Activated CD8-positive, alpha-beta memory T cell treated with anti-CD3 and anti-CD28 coated beads, Interleukin-2, amount 50 U/mL, for 24 hours (primary cell): ENCODE data around the gene ABCC8.

Experiments
- DNase-seq: peaks from one replicate; pipeline ENCODE4 v3.0.0-alpha.2; 2020; ENCODE audit errors: extremely low read depth

ABCC8 gene

DNA sequence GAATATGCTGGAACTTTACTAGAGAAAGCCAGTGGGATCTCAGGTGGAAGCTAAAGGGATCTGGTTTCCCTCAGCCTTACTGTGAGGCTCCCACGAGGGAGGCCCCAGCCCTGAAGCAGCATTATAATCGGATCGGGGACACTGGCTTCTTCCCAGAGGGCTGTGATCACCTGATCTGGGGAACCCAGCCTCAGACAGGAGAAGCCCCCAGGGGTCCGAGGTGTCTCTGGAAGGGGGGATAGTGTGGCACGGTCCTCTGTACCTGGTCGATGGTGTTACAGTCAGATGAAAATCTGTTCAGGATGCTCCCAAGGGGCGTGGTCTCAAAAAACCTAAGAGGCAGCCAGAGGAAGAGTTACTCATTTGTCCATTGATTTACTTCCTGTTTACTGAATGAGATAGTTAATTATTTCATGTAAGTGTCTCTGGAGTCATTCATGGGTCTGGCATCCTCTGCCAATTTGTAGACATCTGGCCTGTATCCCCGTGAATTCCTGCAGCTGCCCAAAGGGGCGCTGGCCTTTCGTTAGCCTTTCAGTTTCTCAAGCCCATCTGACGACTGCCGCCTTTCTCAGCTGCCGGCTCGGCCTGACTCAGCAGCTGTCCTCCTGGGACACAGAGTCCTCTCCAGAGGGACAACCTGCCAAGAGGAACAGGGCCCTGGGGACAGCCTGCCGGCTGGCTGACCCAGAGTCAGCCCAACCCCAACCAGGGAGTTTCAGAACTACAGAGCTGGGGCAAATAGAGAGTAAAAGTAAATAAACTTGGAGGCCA, 71.2 kb downstream of the ABCC8 start:
- DNase-seq: no peak

DNA sequence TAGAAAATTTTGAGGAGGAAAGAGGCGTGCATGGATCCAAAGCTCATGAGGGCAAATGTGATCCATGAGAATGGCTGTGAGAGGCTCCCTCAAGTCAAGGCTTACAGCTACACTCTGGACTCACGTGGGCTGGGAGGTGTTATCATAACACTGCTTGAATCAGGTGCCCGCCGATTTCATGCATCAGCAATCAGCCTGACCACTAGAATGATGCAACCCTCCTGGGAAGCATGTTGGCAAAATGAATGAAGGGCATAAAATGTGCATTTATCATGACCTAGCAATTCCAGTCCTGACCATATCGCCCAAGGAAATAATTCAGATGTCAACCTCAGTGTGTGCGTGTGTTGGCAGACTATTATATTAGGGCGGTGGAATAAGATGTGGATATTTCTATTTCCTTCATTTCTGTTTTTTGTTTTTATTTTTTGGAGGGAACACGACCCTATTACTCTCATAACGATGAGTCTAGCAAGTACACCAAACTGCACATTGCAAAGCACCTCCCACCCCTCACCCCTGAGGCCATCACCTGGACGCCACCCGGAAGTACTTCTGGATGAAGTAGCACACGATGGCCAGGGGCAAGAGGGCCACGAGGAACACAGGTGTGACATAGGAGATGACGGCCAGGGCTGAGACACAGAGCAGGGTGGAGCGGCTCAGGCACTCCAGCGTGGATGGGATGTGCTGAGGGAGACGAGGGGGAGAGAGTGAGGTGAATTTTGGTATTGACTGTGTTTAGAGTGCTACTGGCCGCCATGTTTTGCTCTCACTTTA, 72.5 kb downstream of the ABCC8 start:
- DNase-seq: no peak

GRCh38 chr11:17402486-17402885, 74.2 kb downstream of the ABCC8 start:
- DNase-seq: no peak

DNA sequence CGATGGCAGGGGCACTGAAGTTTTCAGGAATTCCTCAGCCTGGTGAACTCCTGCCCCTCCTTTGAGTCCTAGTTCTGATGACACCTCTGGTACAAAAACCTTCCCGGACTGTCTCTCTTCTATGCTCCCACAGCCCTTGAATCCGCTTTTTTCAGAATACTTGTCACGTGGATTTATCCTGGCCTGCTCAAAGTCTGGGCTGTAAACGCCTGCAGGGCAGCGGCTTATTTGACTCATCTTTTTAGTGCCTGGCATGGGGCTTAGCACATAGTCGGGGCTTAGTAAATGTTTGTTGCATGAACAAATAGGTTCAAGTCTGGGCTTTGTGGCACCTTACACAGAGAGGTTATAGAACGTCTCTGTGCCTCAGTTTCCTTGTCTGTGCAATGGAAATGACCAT, 74.8 kb downstream of the ABCC8 start:
- DNase-seq: no peak

- no peak for DNase-seq
Measured at GRCh38 chr11:17401316-17401715, 75.3 kb downstream of the ABCC8 start.

DNA sequence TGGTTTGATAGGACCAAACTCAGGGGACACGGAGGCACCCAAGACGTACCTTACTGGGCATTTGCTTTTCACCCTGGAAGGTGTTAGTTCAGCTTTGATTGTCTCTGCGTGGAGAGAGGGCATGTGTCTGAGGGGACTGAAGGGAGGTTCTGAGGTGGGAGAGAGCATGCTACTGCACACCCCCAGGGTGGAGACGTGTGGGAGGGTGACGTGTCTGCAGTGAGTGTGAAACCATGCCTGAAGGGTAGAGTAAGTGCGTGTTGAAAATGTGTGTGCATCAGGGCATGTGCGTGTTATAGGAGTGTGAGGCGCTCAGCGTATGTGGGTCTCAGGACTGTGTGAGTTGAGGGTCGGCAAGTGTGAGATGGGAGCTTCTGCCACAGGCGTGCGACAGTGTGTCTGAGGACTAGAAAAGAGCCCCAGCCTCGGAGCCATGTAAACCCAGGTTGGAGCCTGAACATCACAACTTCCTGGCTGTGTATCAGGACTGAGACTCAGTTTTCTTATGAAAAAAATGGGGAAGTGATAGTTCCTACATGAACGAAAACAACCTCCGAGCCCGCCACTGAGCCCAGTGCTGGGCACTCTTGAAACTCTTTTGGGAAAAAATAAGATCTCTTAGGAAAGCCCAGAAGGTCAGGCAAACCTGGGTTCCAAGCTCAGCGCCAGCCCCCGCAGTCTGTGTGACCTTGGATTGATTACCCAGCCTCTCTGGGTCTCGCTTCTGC, 76.4 kb downstream of the ABCC8 start:
- no peak for DNase-seq

DNA sequence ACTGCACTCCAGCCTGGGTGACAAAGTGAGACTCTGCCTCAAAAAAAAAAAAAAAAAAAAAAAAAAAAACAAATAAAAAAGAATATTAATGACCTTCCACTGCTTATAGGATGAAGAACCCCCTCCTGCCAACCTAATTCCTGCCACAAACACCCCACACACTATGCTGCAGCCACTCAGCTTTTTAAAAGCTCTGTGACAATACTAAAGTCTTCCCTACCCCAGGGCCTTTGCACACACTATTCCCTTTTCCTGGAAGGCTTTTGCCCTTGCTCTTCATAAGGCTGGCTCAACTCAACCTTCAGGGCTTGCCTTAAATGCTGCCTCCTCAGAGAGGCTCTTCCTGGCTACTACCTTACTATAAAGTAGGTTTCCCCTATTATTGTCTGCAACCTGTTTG, 77.4 kb downstream of the ABCC8 start:
- no peak for DNase-seq

DNA sequence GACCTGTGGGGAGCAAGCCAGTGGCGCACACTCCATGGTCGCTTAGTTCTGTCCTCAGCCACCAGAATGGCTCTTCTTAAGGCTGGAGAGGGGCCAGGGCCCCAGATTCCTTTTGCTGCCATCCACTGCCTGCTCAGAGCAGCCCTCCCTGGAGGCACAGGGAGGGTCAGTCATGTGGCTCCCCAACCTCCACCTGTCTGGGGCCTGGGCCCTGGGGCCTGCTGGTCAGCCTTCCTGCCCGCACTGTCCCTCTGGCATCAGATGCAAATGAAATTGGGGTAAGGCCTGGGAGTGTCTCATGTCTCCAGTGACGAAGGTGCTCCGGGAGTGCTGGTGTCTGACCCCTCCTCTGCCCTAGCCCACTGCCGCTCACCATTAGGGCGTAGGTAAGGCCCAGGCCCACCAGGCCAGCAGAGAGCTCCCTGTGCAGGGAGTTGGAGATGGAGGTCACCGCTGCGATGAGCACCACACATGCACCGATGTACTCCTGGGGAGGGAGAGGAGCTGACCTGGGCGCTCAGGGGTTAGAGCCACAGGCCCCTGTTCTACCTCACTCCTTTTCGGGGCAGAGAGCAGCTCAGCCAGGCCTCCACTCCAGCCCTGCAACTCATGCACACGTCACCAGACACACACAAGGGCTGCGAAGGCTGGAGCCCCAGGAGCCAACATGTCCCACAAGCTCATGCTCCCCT, 79.2 kb downstream of the ABCC8 start:
- no peak for DNase-seq

- no peak for DNase-seq
Measured at GRCh38 chr11:17396598-17397310, 79.9 kb downstream of the ABCC8 start.

- no peak for DNase-seq
Measured at GRCh38 chr11:17395978-17396377, 80.7 kb downstream of the ABCC8 start.

- no peak for DNase-seq
Measured at GRCh38 chr11:17395554-17395961, 81.1 kb downstream of the ABCC8 start.

DNA sequence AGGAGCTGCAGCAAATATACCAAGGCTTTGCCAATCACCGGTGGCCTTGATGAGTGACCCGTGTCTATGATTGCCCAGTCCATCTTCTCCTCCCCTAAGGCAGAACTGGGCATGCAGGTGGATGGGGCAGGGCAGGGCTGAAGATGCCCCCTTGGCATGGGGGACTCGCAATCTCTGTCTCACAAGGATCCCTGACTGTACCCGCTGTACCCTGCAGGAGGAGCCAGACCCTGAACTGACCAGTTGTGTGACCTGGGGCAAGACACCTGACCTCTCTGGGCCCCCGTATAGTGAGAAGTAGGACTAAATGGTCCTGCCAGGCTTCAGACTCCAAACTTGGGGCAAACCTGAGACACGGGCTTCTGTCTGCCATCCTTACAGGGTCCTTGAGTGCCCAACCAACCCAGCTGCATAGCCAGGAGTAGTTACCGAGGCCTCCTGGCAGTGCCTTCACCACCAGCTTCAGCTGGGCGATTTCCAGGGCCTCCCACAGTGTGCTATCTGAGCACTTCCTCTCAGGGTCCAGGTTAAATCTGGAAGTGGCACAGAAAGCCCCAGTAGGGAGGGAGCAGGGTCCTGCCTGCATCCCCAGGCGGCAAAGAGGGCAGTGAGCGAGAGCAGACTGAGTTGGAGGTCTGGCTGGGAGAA, 81.8 kb downstream of the ABCC8 start:
- DNase-seq: no peak

DNA sequence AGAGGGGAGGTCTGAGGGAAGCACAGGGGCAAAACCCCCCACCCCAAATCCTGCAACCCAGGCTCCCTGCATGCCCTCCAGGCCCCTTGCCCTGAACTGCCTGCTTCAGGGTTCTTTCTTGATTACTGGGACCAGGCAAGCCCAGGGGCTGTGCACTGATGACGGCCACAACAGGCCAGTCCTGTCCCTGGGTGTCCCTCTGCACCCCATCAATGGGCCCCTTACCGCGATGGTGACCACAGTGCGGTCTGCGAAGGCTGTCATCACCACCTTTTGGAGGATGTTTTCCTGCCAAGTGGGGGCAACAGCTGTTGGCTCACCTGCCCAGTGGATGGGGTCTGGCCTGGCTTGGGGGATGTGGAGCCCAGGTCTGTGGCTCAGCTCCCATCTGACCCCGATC, 83.2 kb downstream of the ABCC8 start:
- DNase-seq: no peak

GRCh38 chr11:17392872-17393271, 83.8 kb downstream of the ABCC8 start:
- no peak for DNase-seq

GRCh38 chr11:17391493-17392355, 84.9 kb downstream of the ABCC8 start:
- DNase-seq: no peak

DNA sequence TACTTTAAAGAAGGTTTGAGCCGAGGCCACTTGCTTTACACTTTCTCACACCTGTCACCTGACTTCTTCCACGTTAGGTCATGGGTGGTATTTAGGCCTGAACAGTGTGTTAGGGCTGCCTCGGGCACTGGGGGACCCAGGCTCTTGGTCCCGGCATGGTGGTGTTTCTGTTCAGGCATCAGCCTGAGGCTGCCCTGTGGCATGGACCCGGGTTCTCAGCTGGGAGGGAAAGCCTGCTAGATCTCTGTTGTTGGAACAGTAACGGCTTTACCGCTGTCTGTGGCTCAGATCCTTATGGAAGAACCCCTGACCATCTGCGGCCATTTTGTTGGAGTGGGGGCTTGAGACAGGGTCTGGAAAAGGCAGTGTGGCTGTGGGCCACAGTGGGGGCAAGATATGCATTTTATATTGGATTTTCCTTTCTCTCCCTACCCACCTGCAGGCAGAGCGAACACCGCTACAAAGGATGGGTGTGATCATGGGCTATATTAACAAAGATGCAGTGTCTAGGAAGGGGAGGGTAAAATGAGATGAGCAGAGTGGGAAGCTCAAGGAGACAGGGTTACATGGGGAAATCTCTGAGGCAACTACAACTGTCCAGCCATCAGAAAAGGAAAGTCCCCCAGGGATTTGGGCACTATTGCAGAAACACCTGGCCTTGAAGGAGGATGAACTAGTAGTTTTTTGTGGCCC, 86.5 kb downstream of the ABCC8 start:
- DNase-seq: no peak

- peak; percentile 46 for DNase-seq
Measured at GRCh38 chr11:17389211-17389956, 87.3 kb downstream of the ABCC8 start.

DNA sequence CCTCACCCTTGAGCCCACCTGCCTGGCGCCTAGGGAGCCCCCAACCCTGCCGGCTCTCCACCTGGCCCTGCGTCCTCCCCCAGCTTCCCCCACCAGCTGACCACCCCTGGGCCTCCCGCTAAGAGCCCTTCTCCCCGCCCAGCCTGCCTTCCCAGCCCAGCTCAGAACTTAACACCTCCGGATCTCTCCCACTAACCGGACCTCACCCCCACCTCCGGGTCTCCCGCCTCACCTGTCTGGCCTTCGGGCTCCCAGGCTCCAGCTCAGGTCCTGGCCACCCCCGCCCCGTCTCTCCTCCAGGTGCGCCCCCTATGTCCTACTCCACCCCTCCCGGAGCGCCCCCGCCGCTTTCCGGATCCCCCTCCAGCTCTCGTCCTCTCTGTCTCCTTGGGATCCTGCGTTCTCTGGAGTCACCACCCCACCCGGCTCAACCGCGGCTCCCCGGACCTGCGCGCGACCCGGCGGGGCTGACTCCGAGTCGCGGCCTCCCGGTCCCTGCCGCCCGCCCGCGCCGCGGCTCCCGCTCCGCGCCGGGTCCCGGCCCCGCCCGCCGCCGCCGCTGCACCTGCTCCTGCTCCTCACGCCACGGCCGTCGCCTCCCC, 87.9 kb downstream of the ABCC8 start, which contains the start of gene KCNJ11:
TSS of gene KCNJ11 (minus strand) at position 51 of the 602 bp plus-strand sequence. CDS start 568 bp downstream, outside the sequence.
- DNase-seq: no peak
